Measurements from ENCODE around the gene HPCA.

DNA sequence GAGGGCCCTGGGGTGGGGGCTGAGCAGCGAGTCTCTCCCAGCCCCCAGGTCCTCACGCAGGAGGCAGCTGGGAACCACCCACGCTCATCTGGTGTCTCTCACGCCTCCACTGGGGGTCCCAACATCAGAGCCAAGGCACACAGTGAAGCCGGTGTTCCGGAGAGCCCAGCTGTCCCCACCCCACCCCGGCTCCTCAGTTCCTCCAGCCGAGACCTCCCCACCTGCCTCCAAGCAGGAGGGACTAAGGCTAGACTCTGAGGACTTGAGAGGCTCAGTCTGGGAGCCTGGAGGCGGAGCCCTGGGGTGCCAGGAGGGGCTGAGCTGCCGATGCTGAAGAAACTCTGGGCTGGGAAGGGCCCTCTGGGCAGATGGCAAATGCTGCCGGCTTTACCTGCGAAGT, 1.6 kb upstream of the HPCA start:
- no peak for TF ChIP-seq EP300 (IDR thresholded peaks at IDR 0.05; ENCODE audit: borderline replicate concordance)
- no peak for TF ChIP-seq RAD21 (IDR thresholded peaks at IDR 0.05; ENCODE audit: low read depth)
- TF ChIP-seq TCF12 (IDR thresholded peaks at IDR 0.05; ENCODE audit: low read depth) = no peak
- TF ChIP-seq, protein P1, sequence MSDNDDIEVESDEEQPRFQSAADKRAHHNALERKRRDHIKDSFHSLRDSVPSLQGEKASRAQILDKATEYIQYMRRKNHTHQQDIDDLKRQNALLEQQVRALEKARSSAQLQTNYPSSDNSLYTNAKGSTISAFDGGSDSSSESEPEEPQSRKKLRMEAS (IDR thresholded peaks at IDR 0.05) = no peak
- TF ChIP-seq CEBPB (IDR thresholded peaks at IDR 0.05) = no peak
- no peak for TF ChIP-seq EGR1 (IDR thresholded peaks at IDR 0.05)
- no peak for TF ChIP-seq CREB1 (IDR thresholded peaks at IDR 0.05; ENCODE audit: low read depth)
- TF ChIP-seq TAF1 (IDR thresholded peaks at IDR 0.05; ENCODE audit: low read depth) = no peak

Data from Ishikawa (cell line).